KMS-11 (cell line): ENCODE measurements around the gene MED22.
"Not testable (repeated sequence)": the region's sequence is repeated elsewhere in the genome, so short reads cannot be mapped to it uniquely, and the experiment has no call there.

Experiments used
- H2AFZ ChIP-seq: fragments of 200-600 bp; sonication (generic); 2 replicates; pipeline ENCODE4 v1.6.1; 2016; ENCODE audit warnings: antibody characterized with exemption, mixed run types, low read depth
- H3K27ac ChIP-seq: fragments of 200-600 bp; sonication (generic); 2 replicates; pipeline ENCODE4 v1.6.1; 2016; ENCODE audit warnings: mild to moderate bottlenecking, mixed run types
- H3K27me3 ChIP-seq: fragments of 200-600 bp; sonication (generic); 2 replicates; pipeline ENCODE4 v1.6.1; 2017; ENCODE audit warnings: mild to moderate bottlenecking, low read depth, mixed run types, moderate library complexity; ENCODE audit not compliant: insufficient read depth
- H3K36me3 ChIP-seq: fragments of 200-600 bp; sonication (generic); 2 replicates; pipeline ENCODE4 v1.6.1; 2017; ENCODE audit warnings: mild to moderate bottlenecking, mixed run types; ENCODE audit not compliant: insufficient read depth
- H3K4me1 ChIP-seq: fragments of 200-600 bp; sonication (generic); 2 replicates; pipeline ENCODE4 v1.6.1; 2016; ENCODE audit warnings: mild to moderate bottlenecking, low read depth, mixed run types; ENCODE audit not compliant: poor library complexity, severe bottlenecking
- H3K4me2 ChIP-seq: fragments of 200-600 bp; sonication (generic); 2 replicates; pipeline ENCODE4 v1.7.0; 2016; ENCODE audit warnings: mild to moderate bottlenecking, mixed run types
- H3K4me3 ChIP-seq: fragments of 200-600 bp; sonication (generic); IDR thresholded peaks from 2 replicates; pipeline ENCODE4 v1.6.1; 2017; ENCODE audit warnings: low read depth, low read length, mixed read lengths; ENCODE audit not compliant: insufficient read depth
- H3K79me2 ChIP-seq: fragments of 200-600 bp; sonication (generic); 2 replicates; pipeline ENCODE4 v1.6.1; 2016; ENCODE audit warnings: low read depth, mixed run types; ENCODE audit not compliant: insufficient read depth
- H3K9ac ChIP-seq: fragments of 200-600 bp; sonication (generic); 2 replicates; pipeline ENCODE4 v1.6.1; 2016; ENCODE audit warnings: mild to moderate bottlenecking, mixed run types
- H4K20me1 ChIP-seq: fragments of 200-600 bp; sonication (generic); 2 replicates; pipeline ENCODE4 v1.6.1; 2016; ENCODE audit warnings: mild to moderate bottlenecking, mixed run types; ENCODE audit not compliant: insufficient read depth
- TF ChIP-seq, protein P1 (sequence below): fragments of 200-600 bp; sonication (generic); conservative IDR thresholded peaks from 2 replicates; pipeline ENCODE4 v1.6.1; 2017; ENCODE audit warnings: low read depth, mild to moderate bottlenecking, antibody characterized with exemption, low read length, moderate library complexity, mixed read lengths

The MED22 gene

DNA sequence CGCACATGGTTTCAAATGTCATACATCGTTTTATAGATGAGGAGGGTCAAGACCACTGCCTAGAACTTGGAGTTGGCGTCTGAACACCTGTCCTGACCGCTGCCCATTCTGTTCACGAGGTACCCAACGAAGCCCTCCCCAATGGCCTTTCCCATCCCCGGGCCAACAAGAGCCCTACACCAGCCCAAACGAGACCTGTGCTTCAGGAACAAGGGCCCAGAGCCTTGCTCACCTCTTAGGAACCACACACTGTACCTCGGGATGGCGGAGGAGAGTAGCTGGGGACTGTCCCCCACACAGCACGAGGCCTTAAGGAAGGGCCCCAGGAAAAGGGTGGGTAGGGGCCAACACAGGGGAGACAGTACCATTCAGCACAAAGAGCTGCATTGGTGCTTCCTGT, 14.9 kb downstream of the MED22 start:
- no peaks in the 10 kb centered on the region for H3K36me3 ChIP-seq

DNA sequence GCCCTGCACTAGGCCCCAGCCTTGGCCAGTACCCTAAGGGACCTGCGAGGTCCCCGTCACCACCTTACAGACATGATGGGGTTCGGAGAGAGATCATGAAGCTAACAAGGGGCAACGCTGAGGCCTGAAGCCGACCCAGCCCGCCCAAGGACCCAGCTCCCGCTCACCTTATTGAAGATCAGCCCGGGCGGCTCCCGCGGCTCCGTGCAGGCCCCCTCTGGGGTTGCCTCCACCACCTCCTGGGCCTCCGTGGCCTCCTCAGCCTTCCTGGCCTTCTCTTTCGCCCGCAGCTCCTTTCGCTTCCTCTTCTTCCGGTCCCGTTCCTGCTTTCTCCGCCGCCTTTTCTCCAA, 15.6 kb downstream of the MED22 start:
- no peak overlapping the region for H3K27ac ChIP-seq

More for the DNA sequence above, 14.9 kb downstream of the MED22 start:
- H3K4me2 ChIP-seq = no peak overlapping the region
- no peak overlapping the region for H2AFZ ChIP-seq
- TF ChIP-seq, protein P1, sequence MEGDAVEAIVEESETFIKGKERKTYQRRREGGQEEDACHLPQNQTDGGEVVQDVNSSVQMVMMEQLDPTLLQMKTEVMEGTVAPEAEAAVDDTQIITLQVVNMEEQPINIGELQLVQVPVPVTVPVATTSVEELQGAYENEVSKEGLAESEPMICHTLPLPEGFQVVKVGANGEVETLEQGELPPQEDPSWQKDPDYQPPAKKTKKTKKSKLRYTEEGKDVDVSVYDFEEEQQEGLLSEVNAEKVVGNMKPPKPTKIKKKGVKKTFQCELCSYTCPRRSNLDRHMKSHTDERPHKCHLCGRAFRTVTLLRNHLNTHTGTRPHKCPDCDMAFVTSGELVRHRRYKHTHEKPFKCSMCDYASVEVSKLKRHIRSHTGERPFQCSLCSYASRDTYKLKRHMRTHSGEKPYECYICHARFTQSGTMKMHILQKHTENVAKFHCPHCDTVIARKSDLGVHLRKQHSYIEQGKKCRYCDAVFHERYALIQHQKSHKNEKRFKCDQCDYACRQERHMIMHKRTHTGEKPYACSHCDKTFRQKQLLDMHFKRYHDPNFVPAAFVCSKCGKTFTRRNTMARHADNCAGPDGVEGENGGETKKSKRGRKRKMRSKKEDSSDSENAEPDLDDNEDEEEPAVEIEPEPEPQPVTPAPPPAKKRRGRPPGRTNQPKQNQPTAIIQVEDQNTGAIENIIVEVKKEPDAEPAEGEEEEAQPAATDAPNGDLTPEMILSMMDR = no peak
- no peaks in the 10 kb centered on the region for H3K27me3 ChIP-seq
- H3K79me2 ChIP-seq = peaks cover 9% of the 10 kb centered on the region; the same call in 1 of the 2 replicates
- no peak overlapping the region for H3K4me3 ChIP-seq
- H3K27ac ChIP-seq = no peak overlapping the region
- peaks cover 10% of the 10 kb centered on the region for H3K4me1 ChIP-seq
- no peaks in the 10 kb centered on the region for H4K20me1 ChIP-seq
- no peak overlapping the region for H3K9ac ChIP-seq

DNA sequence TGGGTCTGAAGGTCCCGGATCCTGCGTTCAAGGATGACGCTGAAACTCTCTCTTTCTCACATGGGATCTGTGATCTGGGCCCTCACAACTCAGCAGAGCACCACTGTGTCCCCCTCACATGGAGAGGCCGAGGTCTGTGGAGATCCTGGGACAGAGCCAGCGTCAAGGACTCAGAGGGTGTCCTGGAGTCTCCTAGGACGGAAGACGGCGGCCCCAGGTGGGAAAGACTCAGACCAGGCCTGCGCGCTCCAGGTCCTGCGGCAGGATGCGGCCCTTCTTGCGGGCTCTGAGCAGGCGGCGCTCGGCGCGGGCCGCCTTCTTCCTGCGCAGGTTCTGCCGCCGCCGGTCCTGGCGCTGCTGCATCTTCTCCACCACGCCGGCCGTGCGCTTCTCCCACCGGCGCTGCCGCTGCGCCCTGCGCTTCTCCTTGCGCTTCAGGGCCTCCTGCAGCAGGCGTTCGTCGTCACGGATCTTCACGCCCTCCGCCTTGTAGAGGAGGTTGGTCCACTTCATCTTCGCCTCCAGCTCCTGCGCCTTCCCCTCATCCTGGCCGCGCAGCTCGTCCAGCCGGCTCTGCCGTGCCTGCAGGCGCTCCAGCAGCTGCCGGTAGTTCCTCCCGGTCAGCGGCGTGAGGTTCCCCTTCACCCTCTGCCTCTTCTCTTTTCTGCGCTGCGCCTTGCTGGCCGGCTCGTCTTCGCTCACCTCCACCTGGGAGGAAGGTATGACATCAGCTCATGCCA, 16.1 kb downstream of the MED22 start:
- Histone ChIP-seq H3K27ac (no peak overlapping the region), H3K4me2 (no peak overlapping the region), H3K79me2 (peaks cover 9% of the 10 kb centered on the region; the same call in 1 of the 2 replicates), H3K27me3 (peaks cover 7% of the 10 kb centered on the region; the same call in 1 of the 2 replicates), H2AFZ (no peak overlapping the region), H3K4me3 (no peak overlapping the region), H3K4me1 (peaks cover 10% of the 10 kb centered on the region), H3K36me3 (no peaks in the 10 kb centered on the region), H3K9ac (no peak overlapping the region), H4K20me1 (no peaks in the 10 kb centered on the region)
- TF ChIP-seq, protein P1 = no peak

More for the DNA sequence above, 15.6 kb downstream of the MED22 start:
- Histone ChIP-seq H2AFZ (no peak overlapping the region), H3K27me3 (peaks cover 2% of the 10 kb centered on the region; the same call in 1 of the 2 replicates), H3K4me2 (no peak overlapping the region), H3K36me3 (no peaks in the 10 kb centered on the region), H3K4me3 (no peak overlapping the region), H3K79me2 (peaks cover 9% of the 10 kb centered on the region; the same call in 1 of the 2 replicates), H3K4me1 (peaks cover 10% of the 10 kb centered on the region), H3K9ac (no peak overlapping the region), H4K20me1 (no peaks in the 10 kb centered on the region)
- TF ChIP-seq, protein P1 = no peak

DNA sequence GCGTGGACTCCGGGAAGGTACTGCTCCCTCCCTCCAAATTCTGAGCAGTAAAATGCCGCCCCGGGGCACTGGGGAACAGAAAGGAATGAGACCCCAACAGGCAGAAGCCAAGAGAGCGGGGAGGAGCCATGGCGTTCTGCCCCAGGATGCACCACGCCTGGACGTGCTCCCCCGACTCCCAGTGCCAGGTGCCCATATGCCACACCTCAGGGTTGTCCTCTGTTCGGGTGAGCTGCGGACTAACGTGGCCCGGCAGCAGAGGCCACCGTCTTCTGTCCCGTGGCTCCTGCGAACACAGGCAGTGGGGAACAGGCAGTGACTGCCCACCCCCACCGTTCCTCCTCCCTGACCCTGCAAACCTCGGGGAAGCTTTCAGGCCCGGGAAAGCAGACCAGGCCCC, 16.7 kb downstream of the MED22 start:
- Histone ChIP-seq H3K4me1 (peaks cover 10% of the 10 kb centered on the region), H3K79me2 (peaks cover 9% of the 10 kb centered on the region; the same call in 1 of the 2 replicates), H3K36me3 (no peaks in the 10 kb centered on the region), H4K20me1 (no peaks in the 10 kb centered on the region), H2AFZ (no peak overlapping the region), H3K4me3 (no peak overlapping the region), H3K27ac (no peak overlapping the region), H3K4me2 (no peak overlapping the region), H3K27me3 (peaks cover 8% of the 10 kb centered on the region; the same call in 1 of the 2 replicates), H3K9ac (no peak overlapping the region)
- TF ChIP-seq, protein P1 = no peak

DNA sequence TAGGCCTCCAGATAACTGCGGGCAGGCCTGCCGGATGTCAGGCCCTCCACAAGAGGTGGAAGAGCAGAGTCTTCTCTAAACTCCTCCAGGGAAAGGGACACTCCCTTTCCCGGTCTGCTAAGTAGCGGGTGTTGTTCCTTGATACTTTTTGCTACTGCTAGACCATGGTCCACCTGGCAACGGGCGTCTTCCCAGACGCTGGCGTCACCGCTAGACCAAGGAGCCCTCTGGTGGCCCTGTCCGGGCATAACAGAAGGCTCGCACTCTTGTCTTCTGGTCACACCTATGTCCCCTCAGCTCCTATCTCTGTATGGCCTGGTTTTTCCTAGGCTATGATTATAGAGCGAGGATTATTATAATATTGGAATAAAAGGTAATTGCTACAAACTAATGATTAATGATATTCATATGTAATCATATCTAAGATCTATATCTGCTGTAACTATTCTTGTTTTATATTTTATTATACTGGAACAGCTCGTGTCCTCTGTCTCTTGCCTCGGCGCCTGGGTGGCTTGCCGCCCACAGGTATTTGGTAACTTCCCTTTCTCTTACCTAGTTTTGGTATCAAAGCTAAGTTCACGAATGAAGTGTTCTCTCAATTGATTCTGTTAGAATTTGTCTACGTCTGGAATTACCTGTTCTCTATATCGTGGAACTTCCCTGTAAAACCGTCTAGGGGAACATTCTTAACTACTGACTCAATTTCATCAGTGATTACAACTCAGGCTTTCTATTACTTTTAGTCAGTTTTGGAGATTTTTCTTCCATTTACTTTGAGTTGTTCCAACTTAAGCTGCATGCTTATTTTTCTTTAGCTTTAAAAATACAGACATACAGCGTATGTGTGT, 18.4 kb downstream of the MED22 start:
- not testable (repeated sequence) for H3K36me3 ChIP-seq, H3K9ac ChIP-seq, H3K4me3 ChIP-seq, H2AFZ ChIP-seq, H3K4me2 ChIP-seq, H3K4me1 ChIP-seq, H3K79me2 ChIP-seq, H3K27ac ChIP-seq, H4K20me1 ChIP-seq
- H3K27me3 ChIP-seq = peaks cover 22% of the 10 kb centered on the region; the same call in 1 of the 2 replicates
